Measurements from ENCODE around the gene CHRND.

The CHRND gene

DNA sequence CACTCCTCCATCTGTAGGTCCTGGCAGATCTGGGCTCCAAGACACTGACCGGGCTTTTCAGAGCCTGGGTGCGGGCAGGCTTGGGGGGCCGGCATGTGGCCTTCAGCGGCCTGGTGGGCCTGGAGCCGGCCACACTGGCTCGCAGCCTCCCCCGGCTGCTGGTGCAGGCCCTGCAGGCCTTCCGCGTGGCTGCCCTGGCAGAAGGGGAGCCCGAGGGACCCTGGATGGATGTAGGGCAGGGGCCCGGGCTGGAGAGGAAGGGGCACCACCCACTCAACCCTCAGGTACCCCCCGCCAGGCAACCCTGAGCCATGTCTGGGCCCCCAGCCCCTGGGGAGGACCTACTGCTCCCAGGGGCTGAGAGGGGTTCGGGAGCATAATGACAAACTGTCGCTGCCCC lies 761 bp upstream of the CHRND start (continued):
- TF ChIP-seq ZNF596 (tag by site-specific recombination; IDR thresholded peaks at IDR 0.05), result no peak
- TF ChIP-seq ZXDB (tag by site-specific recombination; IDR thresholded peaks at IDR 0.05), result no peak
- no peak for TF ChIP-seq SP7 (tag by site-specific recombination; IDR thresholded peaks at IDR 0.05)

DNA sequence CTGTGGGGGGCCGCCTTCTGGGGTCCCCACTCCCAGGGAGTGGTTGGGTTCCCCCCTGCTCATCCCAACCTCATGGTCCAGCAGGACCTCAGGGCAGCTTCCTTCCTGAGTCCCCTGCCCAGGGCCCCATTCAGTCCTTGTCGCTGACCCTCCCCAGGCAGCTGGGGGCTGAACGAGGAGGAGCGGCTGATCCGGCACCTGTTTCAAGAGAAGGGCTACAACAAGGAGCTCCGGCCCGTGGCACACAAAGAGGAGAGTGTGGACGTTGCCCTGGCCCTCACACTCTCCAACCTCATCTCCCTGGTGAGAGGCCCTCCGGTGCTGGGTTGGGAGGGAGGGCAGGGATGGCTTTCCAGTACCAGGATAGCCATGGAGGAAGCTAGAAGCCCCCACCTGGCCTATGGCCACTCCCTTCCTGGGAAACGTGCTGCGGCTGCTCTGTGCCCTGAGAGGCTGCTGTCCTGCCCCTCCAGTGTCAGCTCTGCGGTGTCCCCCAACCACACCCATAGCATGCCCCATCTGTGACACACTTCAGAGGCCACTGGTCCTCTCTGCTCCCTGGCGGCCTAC lies 497 bp downstream of the CHRND start:
- ChIA-PET POLR2A (no interaction called here), CTCF (interaction anchor here (0.7 kb wide), 1 partner anchor 17 kb away, joined by 3 read pairs; no protein-coding TSS in a partner anchor)
- Histone ChIP-seq H3K4me3 (ENCODE audit: low read depth, low read length) (no peak overlapping the region), H3K36me3 (ENCODE audit: control insufficient read depth in 2 of 2, insufficient read depth in 1 of 2, low read length in 2 of 2) (no peaks in the 10 kb centered on the region), H3K4me1 (ENCODE audit: control insufficient read depth, insufficient read depth, low read length) (no peaks in the 10 kb centered on the region; the same call in 1 of the 2 replicates), H3K9me3 (ENCODE audit: control insufficient read depth, insufficient read depth, low read depth, low read length) (no peaks in the 10 kb centered on the region), H3K27ac (ENCODE audit: extremely low read depth, low read depth, low read length) (no peak overlapping the region)
- no peak for TF ChIP-seq ZNF174 (tag by site-specific recombination; IDR thresholded peaks at IDR 0.05)
- no peak for TF ChIP-seq SP3 (tag by site-specific recombination; IDR thresholded peaks at IDR 0.05)
- TF ChIP-seq RBAK (tag by site-specific recombination; IDR thresholded peaks at IDR 0.05), result no peak
- no peak for TF ChIP-seq MYNN (tag by site-specific recombination; IDR thresholded peaks at IDR 0.05; ENCODE audit: borderline replicate concordance)
- TF ChIP-seq, protein P1, sequence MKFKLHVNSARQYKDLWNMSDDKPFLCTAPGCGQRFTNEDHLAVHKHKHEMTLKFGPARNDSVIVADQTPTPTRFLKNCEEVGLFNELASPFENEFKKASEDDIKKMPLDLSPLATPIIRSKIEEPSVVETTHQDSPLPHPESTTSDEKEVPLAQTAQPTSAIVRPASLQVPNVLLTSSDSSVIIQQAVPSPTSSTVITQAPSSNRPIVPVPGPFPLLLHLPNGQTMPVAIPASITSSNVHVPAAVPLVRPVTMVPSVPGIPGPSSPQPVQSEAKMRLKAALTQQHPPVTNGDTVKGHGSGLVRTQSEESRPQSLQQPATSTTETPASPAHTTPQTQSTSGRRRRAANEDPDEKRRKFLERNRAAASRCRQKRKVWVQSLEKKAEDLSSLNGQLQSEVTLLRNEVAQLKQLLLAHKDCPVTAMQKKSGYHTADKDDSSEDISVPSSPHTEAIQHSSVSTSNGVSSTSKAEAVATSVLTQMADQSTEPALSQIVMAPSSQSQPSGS (tag by site-specific recombination; IDR thresholded peaks at IDR 0.05; ENCODE audit: low read depth), result no peak
- TF ChIP-seq ZNF426 (tag by site-specific recombination; IDR thresholded peaks at IDR 0.05), result no peak
- TF ChIP-seq, protein P2, sequence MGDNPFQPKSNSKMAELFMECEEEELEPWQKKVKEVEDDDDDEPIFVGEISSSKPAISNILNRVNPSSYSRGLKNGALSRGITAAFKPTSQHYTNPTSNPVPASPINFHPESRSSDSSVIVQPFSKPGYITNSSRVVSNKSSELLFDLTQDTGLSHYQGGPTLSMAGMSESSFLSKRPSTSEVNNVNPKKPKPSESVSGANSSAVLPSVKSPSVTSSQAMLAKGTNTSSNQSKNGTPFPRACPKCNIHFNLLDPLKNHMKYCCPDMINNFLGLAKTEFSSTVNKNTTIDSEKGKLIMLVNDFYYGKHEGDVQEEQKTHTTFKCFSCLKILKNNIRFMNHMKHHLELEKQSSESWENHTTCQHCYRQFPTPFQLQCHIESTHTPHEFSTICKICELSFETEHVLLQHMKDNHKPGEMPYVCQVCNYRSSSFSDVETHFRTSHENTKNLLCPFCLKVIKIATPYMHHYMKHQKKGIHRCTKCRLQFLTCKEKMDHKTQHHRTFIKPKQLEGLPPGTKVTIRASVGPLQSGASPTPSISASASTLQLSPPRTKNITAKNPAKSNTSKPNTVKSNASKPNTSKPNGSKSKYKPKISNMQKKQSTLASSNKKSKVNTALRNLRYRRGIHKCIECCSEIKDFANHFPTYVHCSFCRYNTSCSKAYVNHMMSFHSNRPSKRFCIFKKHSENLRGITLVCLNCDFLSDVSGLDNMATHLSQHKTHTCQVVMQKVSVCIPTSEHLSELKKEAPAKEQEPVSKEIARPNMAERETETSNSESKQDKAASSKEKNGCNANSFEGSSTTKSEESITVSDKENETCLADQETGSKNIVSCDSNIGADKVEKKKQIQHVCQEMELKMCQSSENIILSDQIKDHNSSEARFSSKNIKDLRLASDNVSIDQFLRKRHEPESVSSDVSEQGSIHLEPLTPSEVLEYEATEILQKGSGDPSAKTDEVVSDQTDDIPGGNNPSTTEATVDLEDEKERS (tag by site-specific recombination; IDR thresholded peaks at IDR 0.05), result no peak
- TF ChIP-seq, protein P3, sequence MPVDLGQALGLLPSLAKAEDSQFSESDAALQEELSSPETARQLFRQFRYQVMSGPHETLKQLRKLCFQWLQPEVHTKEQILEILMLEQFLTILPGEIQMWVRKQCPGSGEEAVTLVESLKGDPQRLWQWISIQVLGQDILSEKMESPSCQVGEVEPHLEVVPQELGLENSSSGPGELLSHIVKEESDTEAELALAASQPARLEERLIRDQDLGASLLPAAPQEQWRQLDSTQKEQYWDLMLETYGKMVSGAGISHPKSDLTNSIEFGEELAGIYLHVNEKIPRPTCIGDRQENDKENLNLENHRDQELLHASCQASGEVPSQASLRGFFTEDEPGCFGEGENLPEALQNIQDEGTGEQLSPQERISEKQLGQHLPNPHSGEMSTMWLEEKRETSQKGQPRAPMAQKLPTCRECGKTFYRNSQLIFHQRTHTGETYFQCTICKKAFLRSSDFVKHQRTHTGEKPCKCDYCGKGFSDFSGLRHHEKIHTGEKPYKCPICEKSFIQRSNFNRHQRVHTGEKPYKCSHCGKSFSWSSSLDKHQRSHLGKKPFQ (tag by site-specific recombination; IDR thresholded peaks at IDR 0.05), result no peak
- no peak for TF ChIP-seq ZNF24 (tag by site-specific recombination; IDR thresholded peaks at IDR 0.05)
- TF ChIP-seq ZNF302 (tag by site-specific recombination; IDR thresholded peaks at IDR 0.05; ENCODE audit: low read depth), result no peak
- no peak for TF ChIP-seq ZNF274 (IDR thresholded peaks at IDR 0.05; ENCODE audit: low read length)
- TF ChIP-seq ZNF274 (tag by site-specific recombination; IDR thresholded peaks at IDR 0.05; ENCODE audit: borderline replicate concordance), result no peak
- TF ChIP-seq ZNF311 (tag by site-specific recombination; IDR thresholded peaks at IDR 0.05; ENCODE audit: borderline replicate concordance), result no peak
- TF ChIP-seq, protein P4, sequence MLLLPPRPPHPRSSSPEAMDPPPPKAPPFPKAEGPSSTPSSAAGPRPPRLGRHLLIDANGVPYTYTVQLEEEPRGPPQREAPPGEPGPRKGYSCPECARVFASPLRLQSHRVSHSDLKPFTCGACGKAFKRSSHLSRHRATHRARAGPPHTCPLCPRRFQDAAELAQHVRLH (tag by site-specific recombination; IDR thresholded peaks at IDR 0.05), result no peak
- TF ChIP-seq ZNF16 (tag by site-specific recombination; IDR thresholded peaks at IDR 0.05; ENCODE audit: low read depth), result no peak
- no peak for TF ChIP-seq ZNF510 (tag by site-specific recombination; IDR thresholded peaks at IDR 0.05; ENCODE audit: insufficient replicate concordance)
- no peak for TF ChIP-seq ZNF404 (tag by site-specific recombination; IDR thresholded peaks at IDR 0.05)
- no peak for TF ChIP-seq ZNF544 (tag by site-specific recombination; IDR thresholded peaks at IDR 0.05)
- no peak for TF ChIP-seq ZNF19 (tag by site-specific recombination; IDR thresholded peaks at IDR 0.05; ENCODE audit: low read depth)
